Measurements from ENCODE around the gene INTS7. TPM values are rescaled to one million over a fixed set of nuclear protein-coding genes. Genes with fewer than 3 reads are reported as not detected.
"Not testable (repeated sequence)": the region's sequence is repeated elsewhere in the genome, so short reads cannot be mapped to it uniquely, and the experiment has no call there.

Gene INTS7
- total RNA-seq, 6 experiments from 2014 or later: 9.6 to 14.5 (median 13.3) TPM

GRCh38 chr1:211921579-211922095 is 113.7 kb downstream of the INTS7 start:
- DNase-seq: no peak
- Mint-ChIP-seq H3K27ac (no peak overlapping the region), H3K27me3 (ENCODE audit: insufficient read depth) (peaks cover 22% of the 10 kb centered on the region), H3K36me3 (ENCODE audit: low read depth) (no peaks in the 10 kb centered on the region), H3K9me3 (no peaks in the 10 kb centered on the region), H3K4me1 (ENCODE audit: low read depth) (peaks cover 35% of the 10 kb centered on the region), H3K4me3 (no peak overlapping the region)
- TF ChIP-seq, protein P1, sequence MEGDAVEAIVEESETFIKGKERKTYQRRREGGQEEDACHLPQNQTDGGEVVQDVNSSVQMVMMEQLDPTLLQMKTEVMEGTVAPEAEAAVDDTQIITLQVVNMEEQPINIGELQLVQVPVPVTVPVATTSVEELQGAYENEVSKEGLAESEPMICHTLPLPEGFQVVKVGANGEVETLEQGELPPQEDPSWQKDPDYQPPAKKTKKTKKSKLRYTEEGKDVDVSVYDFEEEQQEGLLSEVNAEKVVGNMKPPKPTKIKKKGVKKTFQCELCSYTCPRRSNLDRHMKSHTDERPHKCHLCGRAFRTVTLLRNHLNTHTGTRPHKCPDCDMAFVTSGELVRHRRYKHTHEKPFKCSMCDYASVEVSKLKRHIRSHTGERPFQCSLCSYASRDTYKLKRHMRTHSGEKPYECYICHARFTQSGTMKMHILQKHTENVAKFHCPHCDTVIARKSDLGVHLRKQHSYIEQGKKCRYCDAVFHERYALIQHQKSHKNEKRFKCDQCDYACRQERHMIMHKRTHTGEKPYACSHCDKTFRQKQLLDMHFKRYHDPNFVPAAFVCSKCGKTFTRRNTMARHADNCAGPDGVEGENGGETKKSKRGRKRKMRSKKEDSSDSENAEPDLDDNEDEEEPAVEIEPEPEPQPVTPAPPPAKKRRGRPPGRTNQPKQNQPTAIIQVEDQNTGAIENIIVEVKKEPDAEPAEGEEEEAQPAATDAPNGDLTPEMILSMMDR (IDR thresholded peaks at IDR 0.05): no peak

DNA sequence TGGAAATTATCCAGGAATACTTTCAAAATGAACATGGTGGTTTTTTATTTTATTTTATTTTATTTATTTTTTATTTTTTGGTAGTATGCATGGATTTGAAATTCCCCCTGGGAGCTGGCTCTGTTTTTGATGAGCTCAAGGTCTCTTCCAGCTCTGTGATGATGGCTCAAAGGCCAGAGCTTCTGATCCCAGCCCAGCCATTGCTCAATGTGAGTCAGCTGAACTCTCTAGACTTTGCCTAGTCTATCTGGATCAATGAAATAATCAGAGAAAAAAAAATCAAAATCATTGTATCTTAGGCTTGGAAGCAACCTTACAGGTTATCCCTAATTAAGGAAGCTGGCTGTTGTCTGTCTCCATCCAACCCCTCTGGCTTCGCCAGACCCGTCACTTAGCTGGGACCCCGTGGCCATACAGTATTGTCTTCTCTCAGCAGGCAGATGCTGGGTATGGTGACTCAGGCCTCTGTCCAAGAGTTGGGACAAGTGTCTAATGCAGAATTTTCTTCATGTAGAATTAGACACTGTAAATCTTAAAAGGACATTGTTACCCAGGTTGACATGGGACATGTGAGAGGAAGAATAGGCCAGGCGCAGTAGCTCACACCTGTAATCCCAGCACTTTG is 114.6 kb downstream of the INTS7 start:
- Mint-ChIP-seq H3K4me1 (ENCODE audit: low read depth) (peaks cover 35% of the 10 kb centered on the region), H3K9me3 (no peaks in the 10 kb centered on the region), H3K4me3 (no peak overlapping the region), H3K27ac (no peak overlapping the region), H3K27me3 (ENCODE audit: insufficient read depth) (peaks cover 24% of the 10 kb centered on the region), H3K36me3 (ENCODE audit: low read depth) (no peaks in the 10 kb centered on the region)
- TF ChIP-seq, protein P1 (IDR thresholded peaks at IDR 0.05): no peak
- no peak for DNase-seq

DNA sequence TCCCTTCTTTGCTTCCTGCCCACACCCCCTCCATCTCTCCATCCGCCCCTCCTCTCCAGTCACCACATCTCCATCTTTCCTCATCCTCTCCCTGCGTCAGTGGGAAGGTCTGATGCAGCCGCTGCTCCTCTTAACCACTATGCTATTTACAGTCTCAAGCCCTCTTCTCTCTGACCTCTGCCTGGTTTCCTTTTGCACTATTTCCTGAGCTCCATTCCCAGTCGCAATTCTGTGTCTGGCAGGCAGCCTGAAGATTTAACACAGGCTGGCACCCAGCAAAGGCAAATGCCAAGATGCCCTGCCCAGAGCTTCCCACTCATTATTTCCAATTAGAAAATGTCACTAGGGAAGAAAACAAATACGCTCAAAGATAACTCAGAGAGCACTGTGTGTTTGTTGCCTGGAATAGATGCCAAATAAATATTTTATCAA is 115.2 kb downstream of the INTS7 start:
- H3K4me3 Mint-ChIP-seq: no peak overlapping the region
- H3K9me3 Mint-ChIP-seq: no peaks in the 10 kb centered on the region
- TF ChIP-seq, protein P1 (IDR thresholded peaks at IDR 0.05): no peak
- peaks cover 30% of the 10 kb centered on the region for H3K27me3 Mint-ChIP-seq (ENCODE audit: insufficient read depth)
- no peak overlapping the region for H3K27ac Mint-ChIP-seq
- DNase-seq: no peak
- no peaks in the 10 kb centered on the region for H3K36me3 Mint-ChIP-seq (ENCODE audit: low read depth)
- peaks cover 35% of the 10 kb centered on the region for H3K4me1 Mint-ChIP-seq (ENCODE audit: low read depth)

- Mint-ChIP-seq H3K4me1 (ENCODE audit: low read depth) (peaks cover 35% of the 10 kb centered on the region), H3K27ac (no peak overlapping the region)
- no peak for DNase-seq
Observed at GRCh38 chr1:211918843-211919414, 116.4 kb downstream of the INTS7 start.

DNA sequence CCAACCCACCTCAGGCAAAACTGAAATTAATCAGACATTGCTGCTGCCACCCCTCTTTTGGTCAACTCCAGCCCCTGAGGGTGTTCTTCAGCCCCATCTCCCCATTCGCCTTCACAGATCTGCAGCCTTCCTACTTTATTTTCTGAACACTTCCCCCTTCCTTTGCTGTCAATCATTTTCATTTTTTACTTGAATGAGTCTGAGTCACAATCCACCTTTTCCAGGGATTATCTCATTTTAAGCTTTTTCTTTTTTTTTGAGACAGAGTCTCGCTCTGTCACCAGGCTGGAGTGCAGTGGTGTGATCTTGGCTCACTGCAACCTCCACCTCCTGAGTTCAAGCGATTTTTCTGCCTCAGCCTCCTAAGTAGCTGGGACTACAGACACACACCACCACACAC is 118.9 kb downstream of the INTS7 start:
- not testable (repeated sequence) for H3K27ac Mint-ChIP-seq; DNase-seq; H3K4me3 Mint-ChIP-seq; H3K36me3 Mint-ChIP-seq (ENCODE audit: low read depth); H3K9me3 Mint-ChIP-seq
- H3K4me1 Mint-ChIP-seq (ENCODE audit: low read depth): peaks cover 35% of the 10 kb centered on the region
- peaks cover 20% of the 10 kb centered on the region for H3K27me3 Mint-ChIP-seq (ENCODE audit: insufficient read depth)

More at GRCh38 chr1:211918843-211919414, 116.4 kb downstream of the INTS7 start:
- Mint-ChIP-seq H3K9me3 (no peaks in the 10 kb centered on the region), H3K27me3 (ENCODE audit: insufficient read depth) (peaks cover 25% of the 10 kb centered on the region), H3K36me3 (ENCODE audit: low read depth) (no peaks in the 10 kb centered on the region), H3K4me3 (no peak overlapping the region)
- TF ChIP-seq, protein P1 (IDR thresholded peaks at IDR 0.05): no peak

DNA sequence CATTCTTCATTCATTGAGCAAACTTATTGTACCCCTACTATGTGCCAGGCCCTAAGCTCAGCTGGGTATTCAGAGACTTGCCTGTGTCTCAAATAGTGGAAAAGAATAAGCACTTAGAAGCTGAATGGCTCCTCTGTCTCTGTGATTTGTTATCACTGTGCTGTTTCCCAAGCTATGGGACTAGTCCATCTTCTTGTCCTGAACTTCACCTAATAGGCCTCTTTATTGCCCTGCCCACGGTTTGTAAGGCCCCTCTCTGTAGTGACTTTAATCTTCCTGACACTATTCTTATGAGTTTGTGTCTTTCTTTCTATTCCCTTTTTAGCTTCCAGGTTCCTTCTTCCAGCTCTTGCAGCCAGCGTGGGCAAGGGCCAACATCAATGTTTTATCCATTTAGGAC is 119.4 kb downstream of the INTS7 start:
- Mint-ChIP-seq H3K36me3 (ENCODE audit: low read depth) (no peaks in the 10 kb centered on the region), H3K4me1 (ENCODE audit: low read depth) (peaks cover 35% of the 10 kb centered on the region), H3K4me3 (no peak overlapping the region), H3K9me3 (no peaks in the 10 kb centered on the region), H3K27ac (no peak overlapping the region), H3K27me3 (ENCODE audit: insufficient read depth) (peaks cover 20% of the 10 kb centered on the region)
- DNase-seq: no peak
- TF ChIP-seq, protein P1 (IDR thresholded peaks at IDR 0.05): no peak
